Adrenal gland (tissue), 12 donors: ENCODE measurements around the gene TMEM121. TPM values are rescaled to one million over a fixed set of nuclear protein-coding genes. Genes with fewer than 3 reads are reported as not detected.
"Not testable (repeated sequence)": the region's sequence is repeated elsewhere in the genome, so short reads cannot be mapped to it uniquely, and the experiment has no call there.

Experiments
- DNase-seq, 7 donors: peaks; one replicate each; pipeline ENCODE4 v3.0.0-alpha.2; 2019 to 2020
- H3K27ac ChIP-seq, 5 donors: fragments of 200-600 bp; sonication (generic) in 4 of 5; 1 replicate in 3 of 5; 2 replicates in 2 of 5; pipeline versions ENCODE4 v1.5.1 to v1.8.0; 2016 to 2020; ENCODE audit warnings: mild to moderate bottlenecking in 1 of 5
- H3K27me3 ChIP-seq: fragments of 200-600 bp; 2 replicates; pipeline ENCODE4 v1.8.0; 2021
- H3K36me3 ChIP-seq, 2 donors: fragments of 200-600 bp; replicated peaks in 1 of 2; 1 replicate in 1 of 2; 2 replicates in 1 of 2; pipeline versions ENCODE4 v1.5.1 to v1.8.0; 2018 to 2022
- H3K4me1 ChIP-seq, 2 donors: fragments of 200-600 bp; replicated peaks in 1 of 2; 1 replicate in 1 of 2; 2 replicates in 1 of 2; pipeline versions ENCODE4 v1.5.1 to v1.8.0; 2018 to 2021
- H3K4me3 ChIP-seq, 4 donors: fragments of 200-600 bp; sonication (generic) in 3 of 4; one replicate each; pipeline ENCODE4 v1.5.1; 2016 to 2018
- H3K9me3 ChIP-seq, 3 donors: fragments of 200-600 bp; sonication (generic) in 1 of 3; replicated peaks in 1 of 3; 1 replicate in 2 of 3; 2 replicates in 1 of 3; pipeline versions ENCODE4 v1.5.1 to v1.8.0; 2016 to 2021
- CTCF ChIP-seq, 6 experiments: fragments of 450-650 bp in 4 of 6; fragments of 200-600 bp in 2 of 6; sonication (generic) in 1 of 6; IDR thresholded peaks; 1 replicate in 5 of 6; 2 replicates in 1 of 6; pipeline versions ENCODE4 v1.5.1 to v1.8.0; 2016 to 2021; ENCODE audit warnings: antibody characterized with exemption in 6 of 6, mild to moderate bottlenecking in 2 of 6, moderate library complexity in 1 of 6
- POLR2A ChIP-seq, 2 donors: fragments of 450-650 bp; IDR thresholded peaks; one replicate each; pipeline ENCODE4 v1.6.1; 2017; ENCODE audit warnings: antibody characterized with exemption in 2 of 2, mild to moderate bottlenecking in 2 of 2, moderate library complexity in 1 of 2
- WGBS, 4 donors: extraction: QIAGEN DNeasy Blood & Tissue Kit in 2 of 4; methylation state at CpG; one replicate each; pipeline versions ENCODE4 v1.1.5 to v1.1.7; 2013 to 2017; 5-methylcytosine and 5-hydroxymethylcytosine counted together
- intact Hi-C, 2 donors: fragments of 100-400 bp; cut with DNase I; formaldehyde crosslinking; loops; one replicate each; pipeline versions ENCODE4 v1.14.1 to v1.15.0; 2022 to 2023
- polyA plus RNA-seq, 3 donors: library from polyadenylated mRNA; stranded (reverse); fragments of 200-250 nt in 2 of 3; fragments of 350-450 nt in 1 of 3; fragmentation: Illumina TruSeq in 1 of 3; extraction: RNeasy Lipid Tissue Mini Kit (QIAGEN cat#74804) in 1 of 3; gene quantifications; one replicate each; pipeline ENCODE4 v1.2.3, GENCODE V29; 2013 to 2014
- total RNA-seq, 9 donors: library from RNA; depleted of rRNA in 4 of 9; stranded (reverse); fragments of >200 nt in 4 of 9; fragments of 120-200 nt in 1 of 9; fragmentation: NEBNext Ultra II Directional in 1 of 9; extraction: Animal tissue kit (Norgen Biotek cat#: 25700) in 1 of 9; gene quantifications; one replicate each; pipeline versions ENCODE4 v1.1.0 to v1.2.4, GENCODE V29; 2013 to 2023
- donor health status: healthy with polysubstance abuse.
- donor health status: Bipolar disorder and iron deficiency.
- donor health status: DM: yes; HTN: yes; CAD: no.
- donor health status: DM: no; HTN: no; CAD: no.
- donor health status: DM: no; HTN: no; CAD: no.
- donor health status: DM: yes; HTN: yes; CAD: no.

The TMEM121 gene
- total and polyA plus RNA-seq, 12 donors = 0.78 to 12.1 (median 1.7) TPM; not detected in 1

DNA sequence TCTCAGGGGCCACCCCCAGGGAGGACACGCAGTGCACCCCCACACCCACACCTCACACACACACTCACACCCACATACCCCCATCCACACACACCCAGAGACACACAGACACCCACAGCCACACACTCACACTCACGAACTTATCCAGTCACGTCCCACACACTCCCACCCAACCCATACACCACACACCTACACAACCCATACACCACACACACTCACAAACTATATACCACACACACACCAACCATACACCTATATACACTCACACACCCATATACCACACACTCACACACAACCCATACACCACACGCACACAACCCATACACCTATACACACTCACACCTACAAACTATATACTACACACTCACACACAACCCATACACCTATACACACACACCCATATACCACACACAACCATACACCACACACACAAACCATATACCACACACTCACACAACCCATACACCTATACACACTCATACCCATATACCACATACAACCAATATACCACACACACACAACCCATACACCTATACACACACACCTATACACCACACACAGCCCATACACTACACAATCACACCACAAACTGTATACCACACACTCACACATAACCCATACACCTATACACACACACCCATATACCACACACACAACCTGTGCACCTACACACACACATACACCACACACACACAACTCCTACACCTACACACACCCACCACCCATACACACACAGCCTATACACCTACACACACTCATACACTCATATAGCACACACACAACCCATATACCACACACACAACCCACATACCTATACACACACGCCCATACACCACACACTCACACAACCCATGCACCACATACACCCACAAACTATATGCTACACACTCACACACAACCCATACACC lies 42.7 kb downstream of the TMEM121 start:
- WGBS, 4 donors = 86 to 95% (median 88%) methylated on average over 3 to 5 of the region's 5 CpGs
- intact Hi-C loops = loop anchor here in 1 of 2 donors (10.0 kb wide), 1 partner anchor 116 kb away; no protein-coding TSS in a partner anchor
- H3K4me3 ChIP-seq = no peak overlapping the region

DNA sequence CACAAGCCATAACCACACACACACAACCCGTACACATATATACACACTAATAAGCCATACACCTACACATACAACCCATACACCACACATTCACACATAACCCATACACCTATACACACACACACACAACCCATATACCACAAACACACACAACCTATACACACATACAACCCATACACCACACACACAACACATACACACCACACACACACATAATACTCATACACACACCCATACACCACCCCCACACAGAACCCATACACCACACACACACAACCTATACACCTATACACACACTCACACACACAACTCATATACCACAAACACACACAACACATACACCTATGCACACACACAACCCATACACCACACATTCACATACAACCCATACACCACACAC lies 44.1 kb downstream of the TMEM121 start:
- 87 to 100% (median 91%) methylated on average over 1 of the region's 1 CpG for WGBS, 4 donors
- H3K27me3 ChIP-seq = no peaks in the 10 kb centered on the region
- no peak overlapping the region for H3K27ac ChIP-seq
- DNase-seq = no peak
- H3K9me3 ChIP-seq = no peaks in the 10 kb centered on the region
- H3K4me1 ChIP-seq = no peaks in the 10 kb centered on the region
- intact Hi-C loops = no loop called here
- TF ChIP-seq CTCF (IDR thresholded peaks at IDR 0.05) (no peak), POLR2A (IDR thresholded peaks at IDR 0.05) (no peak)
- no peaks in the 10 kb centered on the region for H3K36me3 ChIP-seq
- no peak overlapping the region for H3K4me3 ChIP-seq

More for the DNA sequence above, 42.7 kb downstream of the TMEM121 start:
- no peaks in the 10 kb centered on the region for H3K4me1 ChIP-seq
- H3K36me3 ChIP-seq = no peaks in the 10 kb centered on the region
- TF ChIP-seq POLR2A (IDR thresholded peaks at IDR 0.05) (no peak), CTCF (IDR thresholded peaks at IDR 0.05) (no peak)
- H3K27me3 ChIP-seq = no peaks in the 10 kb centered on the region
- no peaks in the 10 kb centered on the region for H3K9me3 ChIP-seq
- no peak overlapping the region for H3K27ac ChIP-seq
- no peak for DNase-seq

GRCh38 chr14:105571181-105571951 lies 45.0 kb downstream of the TMEM121 start:
- WGBS, 4 donors = 57 to 82% (median 71%) methylated on average over 6 to 20 of the region's 21 CpGs
- not testable (repeated sequence) for DNase-seq, H3K27me3 ChIP-seq

GRCh38 chr14:105572063-105572462 lies 45.7 kb downstream of the TMEM121 start:
- H3K4me3 ChIP-seq, H3K4me1 ChIP-seq, H3K27me3 ChIP-seq, H3K36me3 ChIP-seq, DNase-seq, H3K27ac ChIP-seq, intact Hi-C loops, H3K9me3 ChIP-seq: not testable (repeated sequence)
- 50 to 74% methylated on average over 1 to 5 of the region's 15 CpGs; no CpG with 5 or more reads in 2 of the 4 donors for WGBS, 4 donors

More at GRCh38 chr14:105571181-105571951, 45.0 kb downstream of the TMEM121 start:
- H3K27ac ChIP-seq, H3K36me3 ChIP-seq, intact Hi-C loops, H3K4me3 ChIP-seq, H3K9me3 ChIP-seq, H3K4me1 ChIP-seq: not testable (repeated sequence)

DNA sequence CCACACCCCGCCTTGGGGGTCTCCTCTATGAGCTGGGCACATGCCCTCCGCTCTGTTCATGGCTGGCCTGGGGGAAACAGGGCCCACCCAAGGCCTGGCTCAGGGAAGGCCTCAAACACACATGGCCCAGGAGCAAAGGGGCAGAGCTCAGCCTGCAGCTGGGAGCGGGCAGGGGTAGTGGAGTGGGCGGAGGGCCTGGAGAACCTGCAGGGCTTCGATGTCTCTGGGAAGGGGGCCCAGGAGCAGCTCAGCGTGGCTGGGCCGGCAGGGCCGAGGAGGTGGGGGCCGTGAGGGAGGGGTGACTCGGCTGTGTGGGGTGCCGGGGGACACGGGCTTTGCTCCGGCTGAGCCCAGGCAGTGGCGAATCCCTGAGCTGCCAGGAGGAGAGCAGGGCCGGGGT lies 47.5 kb downstream of the TMEM121 start:
- H3K9me3 ChIP-seq, intact Hi-C loops, H3K4me1 ChIP-seq, DNase-seq, H3K4me3 ChIP-seq, H3K27me3 ChIP-seq, H3K36me3 ChIP-seq, H3K27ac ChIP-seq: not testable (repeated sequence)
- WGBS, 4 donors = 87 to 94% (median 88%) methylated on average over 3 to 10 of the region's 15 CpGs

DNA sequence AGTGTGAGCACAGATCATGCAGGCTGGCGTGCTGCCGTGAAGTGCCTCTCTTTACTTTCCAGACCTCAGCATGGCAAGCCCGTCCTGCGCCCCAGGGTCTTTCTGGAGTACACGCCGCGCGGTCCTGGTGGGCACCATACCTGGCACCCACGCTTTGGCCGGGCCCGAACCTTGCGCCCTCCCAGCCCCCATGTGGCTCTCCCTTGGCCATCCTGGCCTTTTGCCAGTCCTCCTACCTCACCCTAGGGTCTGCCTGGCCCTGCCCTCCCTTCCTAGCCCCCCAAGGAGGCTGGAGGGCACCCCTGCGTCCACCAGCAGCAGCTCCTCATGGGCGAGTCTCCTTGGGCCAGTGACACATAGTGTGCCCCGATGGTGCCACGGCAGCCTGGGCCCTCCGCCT lies 48.0 kb downstream of the TMEM121 start:
- DNase-seq, H3K27me3 ChIP-seq, H3K4me3 ChIP-seq, H3K27ac ChIP-seq, H3K9me3 ChIP-seq, H3K4me1 ChIP-seq, H3K36me3 ChIP-seq, intact Hi-C loops: not testable (repeated sequence)
- WGBS, 4 donors = 75% methylated on average over 2 of the region's 17 CpGs; no CpG with 5 or more reads in 3 of the 4 donors

DNA sequence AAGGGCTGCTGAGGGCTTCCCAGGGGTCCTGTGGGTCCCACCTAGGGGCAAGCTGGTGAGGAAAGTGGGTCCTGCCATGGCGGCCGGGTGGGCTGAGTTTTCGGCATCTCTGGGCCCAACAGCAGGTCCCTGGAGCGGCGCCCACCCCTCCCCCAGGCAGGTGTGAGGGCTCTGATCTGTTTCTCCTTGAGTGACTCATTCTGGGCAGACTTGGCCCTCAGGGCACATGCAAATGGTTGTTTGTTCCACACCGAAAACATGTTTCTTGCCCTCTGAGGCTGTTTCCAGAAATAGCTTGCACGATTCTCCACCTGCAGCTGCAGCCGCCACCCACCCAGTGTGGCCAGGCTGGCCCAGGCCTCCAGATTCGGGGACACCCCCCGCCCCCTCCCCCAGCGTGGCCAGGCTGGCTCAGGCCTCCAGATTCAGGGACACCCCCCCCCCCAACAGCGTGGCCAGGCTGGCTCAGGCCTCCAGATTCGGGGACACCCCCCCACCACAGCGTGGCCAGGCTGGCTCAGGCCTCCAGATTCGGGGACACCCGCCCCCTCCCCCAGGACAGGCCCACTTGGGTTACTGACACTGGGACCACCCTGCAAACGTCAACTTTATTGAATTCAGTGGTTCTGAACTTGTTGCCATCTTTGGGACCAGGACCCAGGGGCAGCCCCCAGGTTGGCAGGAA lies 48.8 kb downstream of the TMEM121 start:
- 65% methylated on average over 5 to 6 of the region's 17 CpGs; no CpG with 5 or more reads in 2 of the 4 donors for WGBS, 4 donors
- DNase-seq, H3K9me3 ChIP-seq, H3K4me3 ChIP-seq, H3K27me3 ChIP-seq, intact Hi-C loops, H3K4me1 ChIP-seq, H3K36me3 ChIP-seq, H3K27ac ChIP-seq: not testable (repeated sequence)
